A549 (cell line): ENCODE measurements around the gene MAN2A2.

Experiments
- PHF8 ChIP-seq: fragments of 200-600 bp; sonication (generic); IDR thresholded peaks from 2 replicates; pipeline ENCODE4 v1.6.1; 2016; ENCODE audit warnings: low read depth, mild to moderate bottlenecking, antibody characterized with exemption, moderate library complexity, borderline replicate concordance
- POLR2A ChIP-seq: IDR thresholded peaks from 2 replicates; pipeline ENCODE4 v1.6.1; 2012; ENCODE audit warnings: mild to moderate bottlenecking, low read length
- RNF2 ChIP-seq: fragments of 200-600 bp; sonication (generic); IDR thresholded peaks from 2 replicates; pipeline ENCODE4 v1.6.1; 2016; ENCODE audit warnings: low read depth, mild to moderate bottlenecking, antibody characterized with exemption, moderate library complexity, borderline replicate concordance
- SREBF2 ChIP-seq: fragments of 450-650 bp; IDR thresholded peaks from 2 replicates; pipeline ENCODE4 v1.6.1; 2014; ENCODE audit warnings: mild to moderate bottlenecking, moderate library complexity
- TF ChIP-seq, protein P1 (sequence below): fragments of >200 bp; sonication (Bioruptor Twin); formaldehyde crosslinking; IDR thresholded peaks from 3 replicates; pipeline ENCODE4 v1.6.1; 2016
- TF ChIP-seq, protein P2 (sequence below): fragments of >200 bp; sonication (Bioruptor Twin); formaldehyde crosslinking; IDR thresholded peaks from 3 replicates; pipeline ENCODE4 v1.5.1; 2016

DNA sequence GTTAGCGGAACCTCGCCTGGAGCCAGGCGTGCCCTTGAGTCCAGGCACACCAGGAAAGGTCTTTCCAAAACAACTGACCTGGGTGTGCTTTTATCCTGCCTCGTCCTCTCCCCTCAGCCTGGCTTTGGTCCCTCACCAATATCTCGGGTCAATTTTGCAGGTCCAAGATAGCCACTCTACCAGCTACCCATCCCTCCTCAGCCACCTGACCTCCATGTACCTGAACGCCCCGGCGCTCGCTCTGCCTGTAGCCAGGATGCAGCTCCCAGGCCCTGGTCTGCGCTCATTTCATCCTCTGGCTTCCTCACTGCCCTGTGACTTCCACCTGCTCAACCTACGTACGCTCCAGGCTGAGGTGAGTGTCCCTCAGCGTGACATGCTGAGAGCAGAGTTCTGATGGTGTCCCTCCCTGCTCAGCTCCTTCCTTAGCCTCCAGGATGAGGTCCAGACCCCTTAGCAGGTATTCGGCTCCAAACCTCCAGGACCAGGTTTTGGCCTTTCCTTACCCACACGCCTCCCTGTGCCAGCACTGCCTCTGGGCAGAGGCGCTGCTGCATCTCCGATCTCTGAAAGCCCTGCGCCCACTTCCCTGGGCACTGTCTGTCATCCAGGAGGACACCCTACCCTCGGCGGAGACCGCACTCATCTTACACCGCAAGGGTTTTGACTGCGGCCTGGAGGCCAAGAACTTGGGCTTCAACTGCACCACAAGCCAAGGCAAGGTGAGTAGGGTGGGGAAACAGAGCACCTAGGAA is 15.1 kb downstream of the MAN2A2 start:
- TF ChIP-seq, protein P1, sequence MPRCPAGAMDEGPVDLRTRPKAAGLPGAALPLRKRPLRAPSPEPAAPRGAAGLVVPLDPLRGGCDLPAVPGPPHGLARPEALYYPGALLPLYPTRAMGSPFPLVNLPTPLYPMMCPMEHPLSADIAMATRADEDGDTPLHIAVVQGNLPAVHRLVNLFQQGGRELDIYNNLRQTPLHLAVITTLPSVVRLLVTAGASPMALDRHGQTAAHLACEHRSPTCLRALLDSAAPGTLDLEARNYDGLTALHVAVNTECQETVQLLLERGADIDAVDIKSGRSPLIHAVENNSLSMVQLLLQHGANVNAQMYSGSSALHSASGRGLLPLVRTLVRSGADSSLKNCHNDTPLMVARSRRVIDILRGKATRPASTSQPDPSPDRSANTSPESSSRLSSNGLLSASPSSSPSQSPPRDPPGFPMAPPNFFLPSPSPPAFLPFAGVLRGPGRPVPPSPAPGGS: no peak
- TF ChIP-seq PHF8 (no peak), RNF2 (no peak), SREBF2 (no peak), POLR2A (no peak)
- TF ChIP-seq, protein P2, sequence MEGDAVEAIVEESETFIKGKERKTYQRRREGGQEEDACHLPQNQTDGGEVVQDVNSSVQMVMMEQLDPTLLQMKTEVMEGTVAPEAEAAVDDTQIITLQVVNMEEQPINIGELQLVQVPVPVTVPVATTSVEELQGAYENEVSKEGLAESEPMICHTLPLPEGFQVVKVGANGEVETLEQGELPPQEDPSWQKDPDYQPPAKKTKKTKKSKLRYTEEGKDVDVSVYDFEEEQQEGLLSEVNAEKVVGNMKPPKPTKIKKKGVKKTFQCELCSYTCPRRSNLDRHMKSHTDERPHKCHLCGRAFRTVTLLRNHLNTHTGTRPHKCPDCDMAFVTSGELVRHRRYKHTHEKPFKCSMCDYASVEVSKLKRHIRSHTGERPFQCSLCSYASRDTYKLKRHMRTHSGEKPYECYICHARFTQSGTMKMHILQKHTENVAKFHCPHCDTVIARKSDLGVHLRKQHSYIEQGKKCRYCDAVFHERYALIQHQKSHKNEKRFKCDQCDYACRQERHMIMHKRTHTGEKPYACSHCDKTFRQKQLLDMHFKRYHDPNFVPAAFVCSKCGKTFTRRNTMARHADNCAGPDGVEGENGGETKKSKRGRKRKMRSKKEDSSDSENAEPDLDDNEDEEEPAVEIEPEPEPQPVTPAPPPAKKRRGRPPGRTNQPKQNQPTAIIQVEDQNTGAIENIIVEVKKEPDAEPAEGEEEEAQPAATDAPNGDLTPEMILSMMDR: no peak
